Measurements from ENCODE around the gene MDC1. TPM values are rescaled to one million over a fixed set of nuclear protein-coding genes. Genes with fewer than 3 reads are reported as not detected.

MDC1 gene
- total RNA-seq, 1 experiment from 2014 or later = 95.9 TPM

GRCh38 chr6:30717129-30717844 is at the start of gene MDC1 (continued):
- TF ChIP-seq, protein P1, sequence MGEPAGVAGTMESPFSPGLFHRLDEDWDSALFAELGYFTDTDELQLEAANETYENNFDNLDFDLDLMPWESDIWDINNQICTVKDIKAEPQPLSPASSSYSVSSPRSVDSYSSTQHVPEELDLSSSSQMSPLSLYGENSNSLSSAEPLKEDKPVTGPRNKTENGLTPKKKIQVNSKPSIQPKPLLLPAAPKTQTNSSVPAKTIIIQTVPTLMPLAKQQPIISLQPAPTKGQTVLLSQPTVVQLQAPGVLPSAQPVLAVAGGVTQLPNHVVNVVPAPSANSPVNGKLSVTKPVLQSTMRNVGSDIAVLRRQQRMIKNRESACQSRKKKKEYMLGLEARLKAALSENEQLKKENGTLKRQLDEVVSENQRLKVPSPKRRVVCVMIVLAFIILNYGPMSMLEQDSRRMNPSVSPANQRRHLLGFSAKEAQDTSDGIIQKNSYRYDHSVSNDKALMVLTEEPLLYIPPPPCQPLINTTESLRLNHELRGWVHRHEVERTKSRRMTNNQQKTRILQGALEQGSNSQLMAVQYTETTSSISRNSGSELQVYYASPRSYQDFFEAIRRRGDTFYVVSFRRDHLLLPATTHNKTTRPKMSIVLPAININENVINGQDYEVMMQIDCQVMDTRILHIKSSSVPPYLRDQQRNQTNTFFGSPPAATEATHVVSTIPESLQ (CRISPR knock-in tag; IDR thresholded peaks at IDR 0.05) = no peak
- no peak for TF ChIP-seq CTCF (IDR thresholded peaks at IDR 0.05)
- TF ChIP-seq GTF2I (CRISPR knock-in tag; conservative IDR thresholded peaks at IDR 0.05) = no peak
- no peak for TF ChIP-seq ZNF671 (CRISPR knock-in tag; IDR thresholded peaks at IDR 0.05)
- TF ChIP-seq SMAD4 (CRISPR knock-in tag; IDR thresholded peaks at IDR 0.05) = 0 out of 2 replicates have a peak, but pooled peaks have one; percentile 25
- peak; percentile 91 for TF ChIP-seq ETV6 (CRISPR knock-in tag; IDR thresholded peaks at IDR 0.05)
- no peak for TF ChIP-seq ZNF416 (CRISPR knock-in tag; IDR thresholded peaks at IDR 0.05)
- no peak for TF ChIP-seq ZNF396 (CRISPR knock-in tag; IDR thresholded peaks at IDR 0.05; ENCODE audit: borderline replicate concordance)
- TF ChIP-seq GABPB1 (CRISPR knock-in tag; IDR thresholded peaks at IDR 0.05) = peak; percentile 93
- TF ChIP-seq USF2 (CRISPR knock-in tag; IDR thresholded peaks at IDR 0.05) = no peak
- TF ChIP-seq ZNF232 (CRISPR knock-in tag; IDR thresholded peaks at IDR 0.05) = peak; percentile 73; the same call in 1 of the 2 replicates
- no peak for TF ChIP-seq ZNF138 (CRISPR knock-in tag; conservative IDR thresholded peaks at IDR 0.05)
- TF ChIP-seq ZNF263 (CRISPR knock-in tag; IDR thresholded peaks at IDR 0.05; ENCODE audit: low read depth) = no peak
- no peak for TF ChIP-seq CDX4 (CRISPR knock-in tag; IDR thresholded peaks at IDR 0.05; ENCODE audit: borderline replicate concordance)
- TF ChIP-seq ZNF423 (CRISPR knock-in tag; IDR thresholded peaks at IDR 0.05) = 0 out of 2 replicates have a peak, but pooled peaks have one; percentile 10
- no peak for TF ChIP-seq RELA (CRISPR knock-in tag; IDR thresholded peaks at IDR 0.05; ENCODE audit: borderline replicate concordance)
- TF ChIP-seq ATF3 (CRISPR knock-in tag; conservative IDR thresholded peaks at IDR 0.05) = no peak
- TF ChIP-seq FOXJ3 (CRISPR knock-in tag; IDR thresholded peaks at IDR 0.05; ENCODE audit: borderline replicate concordance) = no peak
- no peak for TF ChIP-seq MXD4 (CRISPR knock-in tag; IDR thresholded peaks at IDR 0.05; ENCODE audit: borderline replicate concordance)
- no peak for TF ChIP-seq RORB (CRISPR knock-in tag; IDR thresholded peaks at IDR 0.05)
- peak; percentile 87 for TF ChIP-seq FOXP1 (CRISPR knock-in tag; IDR thresholded peaks at IDR 0.05; ENCODE audit: borderline replicate concordance)
- TF ChIP-seq, protein P2, sequence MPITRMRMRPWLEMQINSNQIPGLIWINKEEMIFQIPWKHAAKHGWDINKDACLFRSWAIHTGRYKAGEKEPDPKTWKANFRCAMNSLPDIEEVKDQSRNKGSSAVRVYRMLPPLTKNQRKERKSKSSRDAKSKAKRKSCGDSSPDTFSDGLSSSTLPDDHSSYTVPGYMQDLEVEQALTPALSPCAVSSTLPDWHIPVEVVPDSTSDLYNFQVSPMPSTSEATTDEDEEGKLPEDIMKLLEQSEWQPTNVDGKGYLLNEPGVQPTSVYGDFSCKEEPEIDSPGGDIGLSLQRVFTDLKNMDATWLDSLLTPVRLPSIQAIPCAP (CRISPR knock-in tag; IDR thresholded peaks at IDR 0.05) = peak; percentile 81; the same call in 1 of the 2 replicates
- TF ChIP-seq SP1 (CRISPR knock-in tag; conservative IDR thresholded peaks at IDR 0.05) = peak; percentile 97
- peak; percentile 56; the same call in 1 of the 2 replicates for TF ChIP-seq FOXP4 (CRISPR knock-in tag; IDR thresholded peaks at IDR 0.05)
- TF ChIP-seq E2F1 (CRISPR knock-in tag; IDR thresholded peaks at IDR 0.05) = peak; percentile 85; the same call in 1 of the 2 replicates
- TF ChIP-seq, protein P3, sequence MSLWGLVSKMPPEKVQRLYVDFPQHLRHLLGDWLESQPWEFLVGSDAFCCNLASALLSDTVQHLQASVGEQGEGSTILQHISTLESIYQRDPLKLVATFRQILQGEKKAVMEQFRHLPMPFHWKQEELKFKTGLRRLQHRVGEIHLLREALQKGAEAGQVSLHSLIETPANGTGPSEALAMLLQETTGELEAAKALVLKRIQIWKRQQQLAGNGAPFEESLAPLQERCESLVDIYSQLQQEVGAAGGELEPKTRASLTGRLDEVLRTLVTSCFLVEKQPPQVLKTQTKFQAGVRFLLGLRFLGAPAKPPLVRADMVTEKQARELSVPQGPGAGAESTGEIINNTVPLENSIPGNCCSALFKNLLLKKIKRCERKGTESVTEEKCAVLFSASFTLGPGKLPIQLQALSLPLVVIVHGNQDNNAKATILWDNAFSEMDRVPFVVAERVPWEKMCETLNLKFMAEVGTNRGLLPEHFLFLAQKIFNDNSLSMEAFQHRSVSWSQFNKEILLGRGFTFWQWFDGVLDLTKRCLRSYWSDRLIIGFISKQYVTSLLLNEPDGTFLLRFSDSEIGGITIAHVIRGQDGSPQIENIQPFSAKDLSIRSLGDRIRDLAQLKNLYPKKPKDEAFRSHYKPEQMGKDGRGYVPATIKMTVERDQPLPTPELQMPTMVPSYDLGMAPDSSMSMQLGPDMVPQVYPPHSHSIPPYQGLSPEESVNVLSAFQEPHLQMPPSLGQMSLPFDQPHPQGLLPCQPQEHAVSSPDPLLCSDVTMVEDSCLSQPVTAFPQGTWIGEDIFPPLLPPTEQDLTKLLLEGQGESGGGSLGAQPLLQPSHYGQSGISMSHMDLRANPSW (CRISPR knock-in tag; conservative IDR thresholded peaks at IDR 0.05; ENCODE audit: low read depth) = no peak
- no peak; the same call in 1 of the 2 replicates for TF ChIP-seq NR2C2 (CRISPR knock-in tag; IDR thresholded peaks at IDR 0.05)
